GM12875 (cell line): ENCODE data around the gene MISP.
A peak's percentile ranks its signal among the peaks of the same experiment; 100 is the strongest.

ENCODE experiments used
- H3K4me3 ChIP-seq: one replicate; pipeline ENCODE4 v1.5.1; 2011; ENCODE audit warnings: low read depth, low read length, control low read depth
- TF ChIP-seq, protein P1 (sequence below): IDR thresholded peaks from 2 replicates; pipeline ENCODE4 v1.5.1; 2011; ENCODE audit warnings: low read depth, mild to moderate bottlenecking, control low read depth, inconsistent platforms, low read length, moderate library complexity, borderline replicate concordance; ENCODE audit not compliant: insufficient read depth

MISP gene

DNA sequence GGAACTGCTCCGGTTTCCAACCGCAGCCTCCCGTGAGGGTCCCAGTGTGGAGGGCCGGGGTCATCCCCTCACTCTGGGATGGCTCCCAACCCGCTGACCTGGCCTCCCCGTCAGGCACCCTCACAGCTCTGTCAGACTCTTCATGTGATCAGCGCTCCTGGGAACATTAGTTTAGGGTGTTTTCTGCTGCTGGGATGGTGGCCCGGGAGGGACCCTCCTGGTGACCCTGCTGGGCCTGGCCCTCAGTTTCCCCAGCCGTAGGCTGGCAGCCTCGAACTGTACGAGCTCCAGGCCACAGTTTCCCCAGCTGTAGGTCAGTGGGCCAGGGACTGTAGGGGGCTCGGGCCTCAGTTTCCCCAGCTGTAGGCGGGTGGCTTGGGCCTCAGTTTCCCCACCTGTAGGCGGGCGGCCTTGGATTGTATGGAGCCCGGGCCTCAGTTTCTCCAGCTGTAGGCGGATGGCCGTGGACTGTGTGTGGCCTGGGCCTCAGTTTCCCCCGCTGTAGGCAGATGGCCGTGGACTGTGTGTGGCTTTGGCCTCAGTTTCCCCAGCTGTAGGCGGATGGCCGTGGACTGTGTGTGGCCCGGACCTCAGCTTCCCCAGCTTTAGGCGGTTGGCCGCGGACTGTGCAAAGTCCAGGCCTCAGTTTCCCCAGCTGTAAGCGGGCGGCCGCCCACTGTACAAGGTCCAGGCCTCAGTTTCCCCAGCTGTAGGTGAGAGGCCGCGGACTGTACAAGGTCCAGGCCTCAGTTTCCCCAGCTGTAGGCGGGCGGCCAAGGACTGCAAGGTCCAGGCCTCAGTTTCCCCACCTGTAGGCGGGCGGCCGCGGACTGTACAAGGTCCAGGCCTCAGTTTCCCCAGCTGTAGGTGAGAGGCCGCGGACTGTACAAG, 45.0 kb downstream of the MISP start:
- peak overlapping the region; percentile 84 for H3K4me3 ChIP-seq
- TF ChIP-seq, protein P1, sequence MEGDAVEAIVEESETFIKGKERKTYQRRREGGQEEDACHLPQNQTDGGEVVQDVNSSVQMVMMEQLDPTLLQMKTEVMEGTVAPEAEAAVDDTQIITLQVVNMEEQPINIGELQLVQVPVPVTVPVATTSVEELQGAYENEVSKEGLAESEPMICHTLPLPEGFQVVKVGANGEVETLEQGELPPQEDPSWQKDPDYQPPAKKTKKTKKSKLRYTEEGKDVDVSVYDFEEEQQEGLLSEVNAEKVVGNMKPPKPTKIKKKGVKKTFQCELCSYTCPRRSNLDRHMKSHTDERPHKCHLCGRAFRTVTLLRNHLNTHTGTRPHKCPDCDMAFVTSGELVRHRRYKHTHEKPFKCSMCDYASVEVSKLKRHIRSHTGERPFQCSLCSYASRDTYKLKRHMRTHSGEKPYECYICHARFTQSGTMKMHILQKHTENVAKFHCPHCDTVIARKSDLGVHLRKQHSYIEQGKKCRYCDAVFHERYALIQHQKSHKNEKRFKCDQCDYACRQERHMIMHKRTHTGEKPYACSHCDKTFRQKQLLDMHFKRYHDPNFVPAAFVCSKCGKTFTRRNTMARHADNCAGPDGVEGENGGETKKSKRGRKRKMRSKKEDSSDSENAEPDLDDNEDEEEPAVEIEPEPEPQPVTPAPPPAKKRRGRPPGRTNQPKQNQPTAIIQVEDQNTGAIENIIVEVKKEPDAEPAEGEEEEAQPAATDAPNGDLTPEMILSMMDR, result no peak

DNA sequence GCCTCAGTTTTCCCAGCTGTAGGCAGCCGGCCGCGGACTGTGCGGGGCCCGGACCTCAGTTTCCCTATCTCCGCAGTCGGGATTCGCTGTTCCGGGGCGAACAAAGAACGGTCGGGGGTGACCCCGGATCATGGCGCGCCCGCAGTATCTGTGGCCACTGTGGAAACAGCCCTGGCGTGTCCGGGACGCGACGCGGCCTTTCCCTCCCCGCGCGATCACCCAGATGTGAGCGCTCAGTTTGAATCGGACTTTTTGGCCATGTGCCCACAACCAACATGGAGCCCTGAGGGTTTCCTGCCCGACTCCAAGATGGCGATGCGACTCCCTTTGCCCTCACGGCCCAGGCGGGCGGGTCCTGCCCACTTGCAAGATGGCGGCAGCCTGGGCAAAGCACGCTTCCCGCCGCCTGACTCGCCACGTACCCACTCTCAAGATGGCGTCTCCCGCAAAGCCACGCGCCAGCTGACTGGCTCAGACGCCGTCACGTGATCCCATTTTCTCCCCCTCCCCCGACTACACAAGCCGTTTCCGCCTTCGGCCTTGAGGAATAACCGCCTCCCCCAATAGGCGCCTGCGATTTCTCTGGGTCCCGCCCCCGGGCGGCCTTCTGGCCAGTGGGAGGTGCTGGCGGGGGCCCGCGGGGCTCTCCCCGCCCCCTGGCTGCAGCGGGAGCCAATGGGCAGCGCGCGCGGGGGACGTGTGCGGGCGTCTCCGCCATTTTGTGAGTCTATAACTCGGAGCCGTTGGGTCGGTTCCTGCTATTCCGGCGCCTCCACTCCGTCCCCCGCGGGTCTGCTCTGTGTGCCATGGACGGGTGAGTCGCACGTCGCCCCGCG, 46.0 kb downstream of the MISP start, which contains the start of gene PTBP1:
TSS of gene PTBP1 (plus strand) at position 761 of the 836 bp plus-strand sequence. CDS start at position 807, 46 bp downstream.
- TF ChIP-seq, protein P1, result no peak
- H3K4me3 ChIP-seq, result peak within 1 kb of the TSS; percentile 92

DNA sequence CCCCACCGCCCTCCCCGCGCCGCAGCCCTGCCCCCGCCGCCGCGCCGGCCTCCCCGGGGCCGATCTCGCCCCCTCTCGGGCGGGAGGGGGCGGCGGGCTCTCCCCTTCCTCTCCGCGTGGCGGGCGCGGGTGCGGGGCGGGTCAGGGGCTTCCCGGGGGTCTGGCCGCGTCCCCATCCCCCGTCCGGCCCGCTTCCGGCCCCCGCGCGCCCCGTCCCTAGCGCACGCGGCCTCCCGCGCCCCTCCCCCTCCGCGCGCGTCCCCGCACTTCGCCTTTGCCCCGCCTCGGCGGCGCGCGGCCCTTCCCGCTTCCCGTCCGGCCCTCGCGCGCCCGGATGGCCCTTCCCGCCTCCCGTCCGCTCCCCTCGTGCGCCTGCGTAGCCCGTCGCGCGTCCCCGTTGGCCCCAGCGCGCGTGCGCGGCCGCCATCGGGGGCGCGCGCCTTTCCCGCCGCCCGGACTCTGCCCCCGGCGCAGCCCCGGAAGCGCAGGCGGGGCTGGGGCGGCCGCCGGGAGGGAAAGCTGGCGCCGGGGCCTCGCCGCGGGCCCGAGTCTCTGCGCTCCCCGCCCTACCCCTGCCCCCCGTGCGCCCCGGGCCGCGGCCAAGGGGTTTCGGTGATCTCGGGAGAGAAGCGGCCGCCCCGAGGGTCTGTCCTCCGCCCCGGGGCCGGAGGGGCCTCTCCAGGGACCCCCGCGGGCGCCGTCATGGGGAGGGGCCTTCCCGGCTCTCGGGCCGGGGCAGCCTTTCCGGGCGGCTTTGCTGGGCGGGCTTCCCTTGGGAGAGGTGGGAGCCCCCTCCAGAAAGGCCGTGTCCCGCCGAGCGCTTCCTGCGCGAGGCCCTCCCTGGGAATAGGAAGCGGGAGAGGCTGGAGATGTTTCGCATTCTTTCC, 46.9 kb downstream of the MISP start:
- TF ChIP-seq, protein P1, result no peak
- peak overlapping the region; percentile 92 for H3K4me3 ChIP-seq

DNA sequence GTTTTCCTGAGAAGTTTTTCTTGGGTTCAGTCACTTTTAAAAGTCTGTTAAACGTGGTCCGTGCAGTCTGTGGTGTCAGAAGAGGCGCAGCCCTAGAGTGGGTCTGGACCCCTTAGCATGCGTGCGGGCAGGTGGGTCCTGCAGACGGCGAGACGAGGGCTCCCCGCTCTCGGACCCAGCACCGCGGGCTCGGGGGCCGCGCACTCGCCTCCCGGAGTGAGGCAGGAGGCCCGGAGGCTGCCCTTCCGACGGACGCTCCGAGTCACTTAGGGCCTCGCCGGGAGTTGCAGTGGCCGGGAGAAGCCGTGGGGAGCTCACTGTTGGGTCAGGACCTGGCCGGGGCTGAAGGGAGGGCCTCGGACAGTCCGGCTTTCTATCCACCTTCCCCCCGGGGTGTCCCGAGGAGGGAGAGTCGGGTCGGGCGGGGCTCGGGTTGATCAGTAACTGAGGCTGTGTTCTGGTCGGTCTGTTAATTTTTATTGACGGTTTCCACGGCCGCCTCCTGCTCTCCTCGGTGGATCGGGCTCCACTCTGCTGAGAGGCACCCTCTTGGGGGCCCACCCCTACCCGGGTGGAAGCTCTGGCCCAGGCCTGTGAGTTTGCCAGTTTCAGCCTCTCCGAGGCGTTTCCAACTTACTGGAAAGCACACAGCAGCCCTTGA, 47.6 kb downstream of the MISP start:
- TF ChIP-seq, protein P1, result no peak
- H3K4me3 ChIP-seq, result peak overlapping the region; percentile 92

DNA sequence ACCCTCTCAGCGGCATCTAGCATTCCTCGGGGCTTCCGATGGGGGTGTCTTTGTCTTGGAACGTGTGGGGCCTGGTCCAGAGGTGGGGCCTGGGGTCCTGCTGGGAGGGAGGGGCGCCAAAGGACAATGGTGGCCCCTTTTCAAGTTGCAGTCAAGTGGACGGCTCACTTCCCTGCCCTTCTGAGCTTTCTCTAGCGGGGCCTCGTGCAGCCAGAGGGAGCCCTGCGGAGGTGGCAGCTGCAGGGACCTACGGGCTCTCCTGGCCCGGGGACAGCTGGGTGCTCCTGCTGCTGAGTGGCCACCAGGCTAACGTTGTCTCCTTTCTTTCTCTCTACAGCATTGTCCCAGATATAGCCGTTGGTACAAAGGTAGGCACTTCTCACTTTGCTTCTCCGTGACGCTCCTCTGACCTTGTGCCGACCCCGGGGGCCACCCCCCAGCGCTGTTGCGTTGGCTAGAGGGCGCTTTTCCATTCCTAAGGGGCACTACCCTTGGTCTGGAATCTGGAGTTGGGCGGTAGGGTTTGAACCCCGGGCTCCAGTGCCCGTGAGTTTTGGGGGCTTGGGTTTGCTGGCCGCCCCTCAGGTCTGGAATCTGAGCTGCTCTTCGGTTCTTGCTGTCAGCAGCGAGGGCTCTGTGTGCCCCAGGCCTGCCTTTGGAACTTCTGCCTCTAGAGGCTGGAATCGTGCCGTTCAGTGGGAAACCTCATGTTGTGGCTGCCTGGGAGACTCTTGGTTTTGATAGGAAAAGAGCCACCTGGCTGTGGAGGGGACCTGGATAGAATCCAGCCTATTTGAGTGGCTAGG, 48.4 kb downstream of the MISP start:
- TF ChIP-seq, protein P1, result 0 out of 2 replicates have a peak, but pooled peaks have one; percentile 8
- peak overlapping the region; percentile 92 for H3K4me3 ChIP-seq
